GM15510 (cell line): ENCODE data around the gene C9orf85.

ENCODE experiments used
- POLR2A ChIP-seq: IDR thresholded peaks from 3 replicates; pipeline ENCODE4 v1.6.1; 2011; ENCODE audit warnings: borderline replicate concordance; ENCODE audit not compliant: insufficient read length; ENCODE audit errors: extremely low read depth

The C9orf85 gene

GRCh38 chr9:72013292-72013760, 101.9 kb downstream of the C9orf85 start:
- TF ChIP-seq POLR2A, result no peak

GRCh38 chr9:72022841-72023240, 111.4 kb downstream of the C9orf85 start:
- no peak for TF ChIP-seq POLR2A
